K562 (cell line): ENCODE data around the gene SKIDA1. TPM values are rescaled to one million over a fixed set of nuclear protein-coding genes. Genes with fewer than 3 reads are reported as not detected.

Experiments
- ATAC-seq: fragments of 200-7000 bp; cut with Tn5 transposase; 3 replicates; pipeline ENCODE4 v1.9.1; 2020; ENCODE audit warnings: moderate library complexity
- BruUV-seq: library from RNA; stranded (reverse); fragments of 400-500 nt; replicated peaks from 2 replicates; lab custom pipeline; 2021; lab: Mats Ljungman, UMichigan
- CTCF ChIA-PET: fragments of 300-600 bp; formaldehyde crosslinking; extraction: SDS; loops from one replicate; lab custom pipeline; 2021; ENCODE audit warnings: low intra/inter-chr PET ratio; lab: Yijun Ruan, JAX
- POLR2A ChIA-PET: fragments of 300-600, 350-650 bp; sonication (Branson Sonifier 250); formaldehyde crosslinking; extraction: SDS; loops from one replicate; lab custom pipeline; 2021; ENCODE audit warnings: antibody characterized with exemption, inconsistent platforms; lab: Yijun Ruan, JAX
- DNase-seq, 4 experiments: peaks; one replicate each; pipeline versions ENCODE4 v3.0.0 to v3.0.0-alpha.2; 2011 to 2018; ENCODE audit warnings: low spot score in 3 of 4, mixed read lengths in 3 of 4; ENCODE audit errors: extremely low read depth in 1 of 4
- FAIRE-seq: peaks from 2 replicates; lab custom pipeline; 2011; peaks lifted over from hg19 to GRCh38; lab: Jason Lieb, UNC
- H2AFZ ChIP-seq: 2 replicates; pipeline ENCODE4 v1.6.0; 2011; ENCODE audit warnings: low read depth, low read length, control low read depth, inconsistent platforms
- H3K27ac ChIP-seq: fragments of 200-600 bp; 3 replicates; pipeline ENCODE4 v1.8.0; 2011; ENCODE audit warnings: low read depth, mild to moderate bottlenecking, control low read depth, inconsistent platforms, low read length, moderate library complexity, mixed read lengths; ENCODE audit errors: extremely low read depth
- H3K27me3 ChIP-seq, 2 experiments: fragments of 300-600 bp in 1 of 2; 2 replicates in 1 of 2; 3 replicates in 1 of 2; pipeline versions ENCODE4 v1.6.0 to v1.8.0; 2011; ENCODE audit warnings: inconsistent platforms in 2 of 2, low read length in 2 of 2, mild to moderate bottlenecking in 1 of 2, mixed read lengths in 1 of 2, moderate library complexity in 1 of 2; ENCODE audit not compliant: control insufficient read depth in 2 of 2, insufficient read depth in 2 of 2
- H3K36me3 ChIP-seq: fragments of 300-600 bp; 3 replicates; pipeline ENCODE4 v1.8.0; 2011; ENCODE audit warnings: mild to moderate bottlenecking, low read length, inconsistent platforms; ENCODE audit not compliant: control insufficient read depth, insufficient read depth
- H3K4me1 ChIP-seq, 2 experiments: fragments of 200-600 bp in 1 of 2; replicated peaks in 1 of 2; 2 replicates in 1 of 2; 3 replicates in 1 of 2; pipeline versions ENCODE4 v1.5.1 to v1.8.0; 2011; ENCODE audit warnings: inconsistent platforms in 2 of 2, low read length in 2 of 2, mild to moderate bottlenecking in 1 of 2, mixed read lengths in 1 of 2, moderate library complexity in 1 of 2; ENCODE audit not compliant: control insufficient read depth in 2 of 2, insufficient read depth in 2 of 2
- H3K4me2 ChIP-seq: 2 replicates; pipeline ENCODE4 v1.6.1; 2011; ENCODE audit warnings: low read length, control low read depth, inconsistent platforms, mixed read lengths; ENCODE audit not compliant: insufficient read depth
- H3K4me3 ChIP-seq: fragments of 200-600 bp; sonication (generic), shearing (Covaris generic); 2 replicates; pipeline ENCODE4 v1.5.1; 2016; ENCODE audit warnings: control low read depth, inconsistent platforms
- H3K79me2 ChIP-seq: fragments of 200-600 bp; 3 replicates; pipeline ENCODE4 v1.8.0; 2011; ENCODE audit warnings: low read length, inconsistent platforms; ENCODE audit not compliant: control insufficient read depth, insufficient read depth
- H3K9ac ChIP-seq, 2 experiments: 2 replicates each; pipeline versions ENCODE4 v1.6.0 to v1.6.1; 2011; ENCODE audit warnings: low read depth in 2 of 2, low read length in 2 of 2, control low read depth in 1 of 2, inconsistent platforms in 1 of 2, mild to moderate bottlenecking in 1 of 2, mixed read lengths in 1 of 2; ENCODE audit not compliant: insufficient read depth in 1 of 2
- H3K9me1 ChIP-seq: one replicate; pipeline ENCODE4 v1.6.0; 2011; ENCODE audit warnings: inconsistent platforms, mild to moderate bottlenecking, low read length, moderate library complexity; ENCODE audit not compliant: control insufficient read depth, insufficient read depth
- H3K9me3 ChIP-seq: replicated peaks from 2 replicates; pipeline ENCODE4 v1.5.1; 2011; ENCODE audit warnings: low read depth, low read length, inconsistent platforms; ENCODE audit not compliant: control insufficient read depth, insufficient read depth
- H4K20me1 ChIP-seq: replicated peaks from 2 replicates; pipeline ENCODE4 v1.6.1; 2011; ENCODE audit warnings: low read length, inconsistent platforms, mixed read lengths; ENCODE audit not compliant: control insufficient read depth, insufficient read depth
- CBFB ChIP-seq: sonication (generic); formaldehyde crosslinking; IDR thresholded peaks from 2 replicates; pipeline ENCODE4 v1.4.0; 2020; ENCODE audit warnings: mild to moderate bottlenecking, missing genetic modification reagents
- HIVEP1 ChIP-seq: fragments of 250-450 bp; sonication (Bioruptor Pico); IDR thresholded peaks from 2 replicates; pipeline ENCODE4 v1.4.0; 2020; ENCODE audit warnings: mild to moderate bottlenecking
- KAT7 ChIP-seq: sonication (generic); formaldehyde crosslinking; IDR thresholded peaks from 2 replicates; pipeline ENCODE4 v1.8.0; 2022; ENCODE audit warnings: missing genetic modification reagents, mild to moderate bottlenecking, borderline replicate concordance
- ZBTB33 ChIP-seq: sonication (generic); formaldehyde crosslinking; IDR thresholded peaks from 2 replicates; pipeline ENCODE4 v1.8.1; 2023; ENCODE audit warnings: mild to moderate bottlenecking, missing genetic modification reagents
- ZFX ChIP-seq: sonication (generic); formaldehyde crosslinking; IDR thresholded peaks from 2 replicates; pipeline ENCODE4 v1.8.0; 2022; ENCODE audit warnings: mild to moderate bottlenecking, missing genetic modification reagents, moderate library complexity
- ZNF280A ChIP-seq: fragments of 450-650 bp; IDR thresholded peaks from 2 replicates; pipeline ENCODE4 v1.6.1; 2018; ENCODE audit warnings: mild to moderate bottlenecking, low read depth; ENCODE audit not compliant: partially characterized antibody
- ZNF740 ChIP-seq, 3 experiments: fragments of 200-800 bp in 1 of 3; sonication (Bioruptor generic) in 1 of 3; sonication (generic) in 1 of 3; formaldehyde crosslinking in 1 of 3; IDR thresholded peaks; 2 replicates each; pipeline versions ENCODE4 v1.6.1 to v1.8.0; 2016 to 2022; ENCODE audit warnings: mild to moderate bottlenecking in 2 of 3, missing compliant biosample characterization in 2 of 3, missing genetic modification characterization in 2 of 3, missing genetic modification reagents in 1 of 3
- WGBS: fragments of 100-300 bp; shearing (Covaris generic); methylation state at CpG from one replicate; pipeline ENCODE4 v1.1.6; 2016; ENCODE audit warnings: low coverage, mixed read lengths; ENCODE audit not compliant: insufficient coverage; ENCODE audit errors: missing lambda C conversion rate; 5-methylcytosine and 5-hydroxymethylcytosine counted together
- in situ Hi-C: fragments of 300-500 bp; cut with MboI; formaldehyde crosslinking; loops from 4 replicates; pipeline ENCODE4 v1.15.0; 2018; ENCODE audit warnings: inconsistent platforms, mixed read lengths
- intact Hi-C: fragments of 100-400 bp; cut with micrococcal nuclease; formaldehyde crosslinking; loops from 2 replicates; pipeline ENCODE4 v1.14.2; 2022
- polyA plus RNA-seq, 8 experiments: library from polyadenylated mRNA; depleted of rRNA in 4 of 8; stranded (reverse) in 5 of 8; unstranded in 3 of 8; fragments of >200 nt; fragmentation: Nextera tagmentation in 2 of 8; fragmentation: Illumina TruSeq in 1 of 8; extraction: Ambion mirVana in 2 of 8; extraction: Trizol in 1 of 8; gene quantifications; 2 replicates each; pipeline versions ENCODE4 v1.2.1 to v1.2.3, GENCODE V29; 2011 to 2014; ENCODE audit warnings: inconsistent platforms in 1 of 8, missing spikeins in 1 of 8
- total RNA-seq, 7 experiments: library from RNA; depleted of rRNA in 6 of 7; stranded (reverse); fragments of >200 nt in 6 of 7; fragmentation: Illumina TruSeq in 2 of 7; extraction: Trizol in 2 of 7; gene quantifications; 2 replicates each; pipeline versions ENCODE4 v1.2.1 to v1.2.3, GENCODE V29; 2011 to 2021; ENCODE audit warnings: low replicate concordance in 1 of 7

The SKIDA1 gene
- total and polyA plus RNA-seq, 9 of the 15 experiments (the other 6 are each of a cell fraction or from before 2014, with no cell fraction given) = 0.05 to 1.1 (median 0.42) TPM

DNA sequence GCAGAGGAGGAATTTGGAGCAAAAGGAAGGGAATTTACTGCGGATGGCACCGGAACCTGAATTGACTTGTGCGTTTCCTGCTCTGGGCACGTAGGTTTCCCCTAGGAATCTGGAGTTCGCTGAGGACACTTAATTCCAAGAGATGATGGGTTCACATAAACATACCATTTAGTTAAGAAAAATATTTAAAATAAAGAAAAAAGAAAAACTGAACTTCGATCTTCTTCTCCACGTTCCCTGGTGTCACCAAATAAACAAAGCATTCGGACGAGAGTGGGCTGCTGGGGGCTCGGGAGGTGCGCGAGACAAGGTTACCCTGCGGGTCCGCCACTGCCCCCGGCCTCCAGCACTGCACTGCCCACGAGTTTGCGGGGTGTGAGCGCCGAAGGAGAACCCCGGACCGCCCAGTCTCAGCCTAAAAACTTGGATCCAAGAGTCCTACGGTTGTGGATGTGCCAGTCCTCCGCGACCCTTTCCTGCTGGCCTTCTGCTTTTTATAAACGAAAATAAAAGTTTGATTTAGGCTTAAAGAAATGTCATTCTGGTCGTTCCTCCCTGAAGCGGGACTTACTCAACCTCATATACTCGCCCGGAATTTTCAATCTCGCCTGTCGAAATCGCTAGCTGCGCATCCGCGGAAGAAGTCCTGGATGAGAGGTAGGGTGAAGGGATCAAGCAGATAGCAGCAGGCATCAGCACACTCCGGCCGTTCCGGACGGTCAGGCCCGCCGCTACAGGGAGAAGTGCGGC is 30.3 kb downstream of the SKIDA1 start (continued):
- no peak for TF ChIP-seq HIVEP1 (CRISPR knock-in tag)
- TF ChIP-seq KAT7 (CRISPR knock-in tag) = no peak
- no peak for TF ChIP-seq ZNF280A

DNA sequence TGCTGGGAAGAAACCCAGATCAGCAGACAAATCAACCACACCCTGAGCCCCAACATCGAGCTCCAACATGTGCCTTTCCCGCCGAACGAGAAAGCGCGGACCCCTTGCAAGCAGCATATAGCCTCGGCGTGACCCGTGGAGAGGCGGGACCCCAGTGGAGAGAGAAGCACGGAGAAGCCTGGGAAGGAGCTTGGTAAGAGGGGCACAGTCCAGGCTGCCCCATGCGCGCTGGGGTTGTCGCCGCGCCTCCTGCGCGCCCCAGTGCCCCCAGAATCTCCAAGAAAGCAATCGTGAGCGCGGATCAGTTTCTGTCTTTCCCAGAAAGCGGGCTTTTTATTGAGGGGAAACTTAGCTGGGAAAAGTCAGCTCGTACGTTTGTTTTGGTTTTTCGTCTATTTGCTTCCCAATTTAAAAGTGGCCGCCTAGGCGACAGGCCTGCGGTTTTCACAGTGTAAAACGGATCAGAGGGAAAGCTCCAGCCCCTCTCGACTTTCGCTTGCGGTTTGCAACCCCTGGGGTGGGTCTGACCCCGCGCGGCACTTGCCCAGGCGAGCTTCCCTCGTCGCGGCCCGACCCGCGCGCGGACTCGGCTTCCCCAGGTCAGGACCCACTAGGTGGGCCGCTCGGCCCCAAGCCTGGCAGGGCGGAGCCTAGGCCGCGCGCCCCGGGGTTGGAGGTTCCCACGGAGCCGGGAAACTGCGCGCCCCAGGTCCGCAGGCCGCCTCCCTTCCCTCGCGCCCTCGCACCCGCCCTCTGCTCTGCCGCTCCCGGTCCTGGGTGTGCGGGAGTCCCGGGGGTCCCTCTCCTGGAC is 31.1 kb downstream of the SKIDA1 start:
- H3K27ac ChIP-seq = no peak overlapping the region
- no peak overlapping the region for H3K9ac ChIP-seq
- H3K4me2 ChIP-seq = no peak overlapping the region
- FAIRE-seq (no peak), DNase-seq (no peak), ATAC-seq (no peak)
- no peaks in the 10 kb centered on the region for H3K36me3 ChIP-seq
- no peaks in the 10 kb centered on the region for H3K79me2 ChIP-seq
- no peak overlapping the region for H2AFZ ChIP-seq
- TF ChIP-seq ZFX (CRISPR knock-in tag) (peak; percentile 28; the same call in 1 of the 2 replicates), ZNF740 (CRISPR knock-in tag; IDR thresholded peaks at IDR 0.05) (no peak), ZNF740 (tag; IDR thresholded peaks at IDR 0.05) (no peak), ZBTB33 (CRISPR knock-in tag) (0 out of 2 replicates have a peak, but pooled peaks have one; percentile 11), CBFB (CRISPR knock-in tag) (no peak)
- ChIA-PET POLR2A (interaction anchor here (0.7 to 1.2 kb wide), 2 partner anchors 32 to 39 kb away, joined by 3 to 4 read pairs; partner anchors contain the start of genes MLLT10 and SKIDA1), CTCF (interaction anchor here (0.8 to 2.8 kb wide), 2 partner anchors 237 to 476 kb away, joined by 3 to 15 read pairs; no protein-coding TSS in a partner anchor)
- BruUV-seq = no TSS peak
- H3K4me1 ChIP-seq = peaks cover 0 to 33% of the 10 kb centered on the region in 2 experiments; a peak in 2 of 5 replicates
- no peaks in the 10 kb centered on the region; the same call in 1 of the 2 replicates for H3K9me3 ChIP-seq
- no peaks in the 10 kb centered on the region for H4K20me1 ChIP-seq
- intact Hi-C loops = loop anchor here (5.0 to 10.0 kb wide), 4 partner anchors 38 to 458 kb away; partner anchors contain the start of gene MLLT10
- no peaks in the 10 kb centered on the region for H3K9me1 ChIP-seq
- in situ Hi-C loops = loop anchor here (25.0 kb wide), 1 partner anchor 443 kb away; no protein-coding TSS in a partner anchor
- H3K4me3 ChIP-seq = no peak overlapping the region
- 80% methylated on average over 33 of the region's 66 CpGs for WGBS
- H3K27me3 ChIP-seq = no peaks in the 10 kb centered on the region
